Endothelial cell of umbilical vein (primary cell): ENCODE measurements around the gene ARHGEF33.

Source experiments
- CTCF ChIP-seq, 2 donors: IDR thresholded peaks; 1 replicate in 1 of 2; 2 replicates in 1 of 2; pipeline ENCODE4 v1.5.1; 2011; ENCODE audit warnings: low read length in 2 of 2, mild to moderate bottlenecking in 2 of 2, moderate library complexity in 2 of 2, control low read depth in 1 of 2, inconsistent platforms in 1 of 2, low read depth in 1 of 2; ENCODE audit not compliant: insufficient read depth in 1 of 2; ENCODE audit errors: extremely low read depth in 1 of 2
- EZH2 ChIP-seq: IDR thresholded peaks from 2 replicates; pipeline ENCODE4 v1.6.1; 2012; ENCODE audit warnings: borderline replicate concordance, low read depth, mild to moderate bottlenecking, moderate library complexity, low read length, inconsistent platforms; ENCODE audit not compliant: severe bottlenecking
- FOS ChIP-seq: IDR thresholded peaks from 2 replicates; pipeline ENCODE4 v1.6.1; 2011; ENCODE audit warnings: mild to moderate bottlenecking, low read length, moderate library complexity, borderline replicate concordance; ENCODE audit not compliant: insufficient read depth
- GATA2 ChIP-seq: IDR thresholded peaks from 2 replicates; pipeline ENCODE4 v1.7.0; 2011; ENCODE audit warnings: low read depth, mild to moderate bottlenecking, moderate library complexity, mixed read lengths, low read length; ENCODE audit not compliant: insufficient read length, insufficient read depth
- JUN ChIP-seq: IDR thresholded peaks from 2 replicates; pipeline ENCODE4 v1.6.1; 2011; ENCODE audit warnings: borderline replicate concordance, low read depth; ENCODE audit not compliant: insufficient read length, insufficient read depth
- MAX ChIP-seq: IDR thresholded peaks from 2 replicates; pipeline ENCODE4 v1.6.1; 2011; ENCODE audit not compliant: insufficient read depth, insufficient read length
- MYC ChIP-seq: IDR thresholded peaks from one replicate; pipeline ENCODE4 v1.6.1; 2011; ENCODE audit warnings: mild to moderate bottlenecking, low read depth, low read length
- POLR2A ChIP-seq: IDR thresholded peaks from 2 replicates; pipeline ENCODE4 v1.6.1; 2012; ENCODE audit warnings: low read depth, mild to moderate bottlenecking, control low read depth, low read length
- POLR2AphosphoS5 ChIP-seq: IDR thresholded peaks from 2 replicates; pipeline ENCODE4 v1.6.1; 2012; ENCODE audit warnings: low read depth, mild to moderate bottlenecking, control low read depth, low read length, moderate library complexity; ENCODE audit not compliant: insufficient read depth

- no peak for TF ChIP-seq EZH2
- no peak for TF ChIP-seq POLR2A
- TF ChIP-seq CTCF (IDR thresholded peaks at IDR 0.05; ENCODE audit: extremely low read depth in 1 of 2, insufficient read depth in 1 of 2, low read depth in 1 of 2, low read length in 2 of 2), result no peak
- no peak for TF ChIP-seq POLR2AphosphoS5
- TF ChIP-seq MYC, result no peak
- TF ChIP-seq MAX, result no peak
- no peak for TF ChIP-seq GATA2
- TF ChIP-seq JUN, result no peak
- TF ChIP-seq FOS, result no peak
Measured at GRCh38 chr2:38909872-38910271, 20.2 kb downstream of the ARHGEF33 start.
